ENCODE results near the gene SAA2. TPM values are rescaled to one million over a fixed set of nuclear protein-coding genes. Genes with fewer than 3 reads are reported as not detected.

The SAA2 gene
- total and polyA plus RNA-seq, 4 donors, result 6.4 to 27,037 (median 20,582) TPM

- Histone ChIP-seq H3K4me3 (ENCODE audit: low read depth in 1 of 3, low read length in 3 of 3) (no peak overlapping the region), H3K27ac (ENCODE audit: low read depth in 1 of 2, low read length in 2 of 2) (no peak overlapping the region), H3K4me1 (ENCODE audit: control insufficient read depth in 4 of 4, insufficient read depth in 4 of 4, low read length in 3 of 4) (peaks cover 3 to 13% (median 11%) of the 10 kb centered on the region in 4 donors), H3K9me3 (ENCODE audit: control insufficient read depth in 4 of 4, low read length in 3 of 4) (no peaks in the 10 kb centered on the region), H3K27me3 (ENCODE audit: control insufficient read depth in 4 of 4, insufficient read depth in 4 of 4, low read length in 3 of 4) (no peaks in the 10 kb centered on the region), H3K9ac (ENCODE audit: low read depth in 1 of 2, low read length in 2 of 2) (no peak overlapping the region), H3K36me3 (ENCODE audit: control insufficient read depth in 4 of 4, insufficient read depth in 3 of 4, low read depth in 1 of 4, low read length in 3 of 4) (no peaks in the 10 kb centered on the region)
- TF ChIP-seq YY1 (IDR thresholded peaks at IDR 0.05) (peak; percentile 24), ATF3 (IDR thresholded peaks at IDR 0.05) (no peak), FOXA2 (IDR thresholded peaks at IDR 0.05) (no peak), TAF1 (conservative IDR thresholded peaks at IDR 0.05) (no peak), RXRA (IDR thresholded peaks at IDR 0.05) (no peak), SP1 (IDR thresholded peaks at IDR 0.05) (peak; percentile 8), HNF4A (conservative IDR thresholded peaks at IDR 0.05) (peak in 1 of 2 donors; percentile 52), RAD21 (IDR thresholded peaks at IDR 0.05) (peak; percentile 84 to 86), JUND (IDR thresholded peaks at IDR 0.05) (no peak), REST (IDR thresholded peaks at IDR 0.05) (no peak)
- TF ChIP-seq, protein P1, sequence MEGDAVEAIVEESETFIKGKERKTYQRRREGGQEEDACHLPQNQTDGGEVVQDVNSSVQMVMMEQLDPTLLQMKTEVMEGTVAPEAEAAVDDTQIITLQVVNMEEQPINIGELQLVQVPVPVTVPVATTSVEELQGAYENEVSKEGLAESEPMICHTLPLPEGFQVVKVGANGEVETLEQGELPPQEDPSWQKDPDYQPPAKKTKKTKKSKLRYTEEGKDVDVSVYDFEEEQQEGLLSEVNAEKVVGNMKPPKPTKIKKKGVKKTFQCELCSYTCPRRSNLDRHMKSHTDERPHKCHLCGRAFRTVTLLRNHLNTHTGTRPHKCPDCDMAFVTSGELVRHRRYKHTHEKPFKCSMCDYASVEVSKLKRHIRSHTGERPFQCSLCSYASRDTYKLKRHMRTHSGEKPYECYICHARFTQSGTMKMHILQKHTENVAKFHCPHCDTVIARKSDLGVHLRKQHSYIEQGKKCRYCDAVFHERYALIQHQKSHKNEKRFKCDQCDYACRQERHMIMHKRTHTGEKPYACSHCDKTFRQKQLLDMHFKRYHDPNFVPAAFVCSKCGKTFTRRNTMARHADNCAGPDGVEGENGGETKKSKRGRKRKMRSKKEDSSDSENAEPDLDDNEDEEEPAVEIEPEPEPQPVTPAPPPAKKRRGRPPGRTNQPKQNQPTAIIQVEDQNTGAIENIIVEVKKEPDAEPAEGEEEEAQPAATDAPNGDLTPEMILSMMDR (IDR thresholded peaks at IDR 0.05; ENCODE audit: low read depth, low read length, missing input control), result peak; percentile 84
- WGBS, result 0% methylated on average over 1 of the region's 1 CpG
- DNase-seq (ENCODE audit: low spot score), result peak; percentile 49
Observed at GRCh38 chr11:18243783-18244362, 4.6 kb downstream of the SAA2 start.

DNA sequence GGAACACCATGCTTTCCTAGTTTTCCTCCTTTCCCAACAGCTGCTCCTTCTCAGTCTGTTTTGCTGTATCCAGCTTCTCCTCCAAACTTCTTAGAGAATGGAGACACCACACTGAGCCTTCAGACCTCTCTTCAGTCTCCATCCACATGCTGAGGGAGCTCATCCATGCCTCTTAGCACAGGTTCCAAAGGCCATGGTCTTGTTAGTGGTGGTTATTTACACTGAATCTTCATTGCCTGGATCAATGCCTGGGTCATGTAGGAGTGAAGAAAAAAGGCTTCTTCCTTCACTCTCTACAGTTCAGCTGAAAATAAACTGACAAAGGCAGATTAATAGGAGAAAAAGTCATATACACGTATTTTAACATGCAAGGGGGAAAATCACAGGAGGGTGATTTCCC lies 8.8 kb downstream of the SAA2 start:
- Histone ChIP-seq H3K27ac (ENCODE audit: low read depth in 1 of 2, low read length in 2 of 2) (no peak overlapping the region), H3K27me3 (ENCODE audit: control insufficient read depth in 4 of 4, insufficient read depth in 4 of 4, low read length in 3 of 4) (no peaks in the 10 kb centered on the region), H3K9ac (ENCODE audit: low read depth in 1 of 2, low read length in 2 of 2) (no peak overlapping the region), H3K4me1 (ENCODE audit: control insufficient read depth in 4 of 4, insufficient read depth in 4 of 4, low read length in 3 of 4) (peaks cover 0 to 13% (median 12%) of the 10 kb centered on the region in 4 donors), H3K36me3 (ENCODE audit: control insufficient read depth in 4 of 4, insufficient read depth in 3 of 4, low read depth in 1 of 4, low read length in 3 of 4) (peaks cover 0 to 7% (median 2%) of the 10 kb centered on the region in 4 donors), H3K9me3 (ENCODE audit: control insufficient read depth in 4 of 4, low read length in 3 of 4) (no peaks in the 10 kb centered on the region), H3K4me3 (ENCODE audit: low read depth in 1 of 3, low read length in 3 of 3) (no peak overlapping the region)
- DNase-seq (ENCODE audit: low spot score), result no peak
- 58% methylated on average over 1 of the region's 1 CpG for WGBS
- TF ChIP-seq, protein P1 (IDR thresholded peaks at IDR 0.05; ENCODE audit: low read depth, low read length, missing input control), result no peak
- TF ChIP-seq HNF4G (IDR thresholded peaks at IDR 0.05) (peak; percentile 72), MAX (IDR thresholded peaks at IDR 0.05) (no peak), GABPA (IDR thresholded peaks at IDR 0.05 in 1 of 2, conservative IDR thresholded peaks at IDR 0.05 in 1 of 2) (no peak), HNF4A (conservative IDR thresholded peaks at IDR 0.05) (peak; percentile 87 to 90), REST (IDR thresholded peaks at IDR 0.05) (no peak), ATF3 (IDR thresholded peaks at IDR 0.05) (no peak), RXRA (IDR thresholded peaks at IDR 0.05) (peak; percentile 49 to 72), FOXA2 (IDR thresholded peaks at IDR 0.05) (peak; percentile 61), NR2F2 (IDR thresholded peaks at IDR 0.05) (no peak), TAF1 (conservative IDR thresholded peaks at IDR 0.05) (no peak), ZBTB33 (IDR thresholded peaks at IDR 0.05) (no peak)

Data from liver (tissue), 9 donors.